Uterus (tissue), 2 donors: ENCODE data around the gene ITGA11.

Experiments used
- POLR2A ChIP-seq, 2 donors: fragments of 450-650 bp; IDR thresholded peaks; one replicate each; pipeline ENCODE4 v1.6.1; 2016; ENCODE audit warnings: antibody characterized with exemption in 2 of 2, mild to moderate bottlenecking in 1 of 2, moderate library complexity in 1 of 2
- TF ChIP-seq, protein P1 (sequence below), 4 experiments: fragments of 200-600 bp in 2 of 4; fragments of 450-650 bp in 2 of 4; sonication (generic) in 2 of 4; IDR thresholded peaks; one replicate each; pipeline ENCODE4 v1.5.1; 2016 to 2019; ENCODE audit warnings: antibody characterized with exemption in 4 of 4, mild to moderate bottlenecking in 2 of 4, moderate library complexity in 1 of 4

DNA sequence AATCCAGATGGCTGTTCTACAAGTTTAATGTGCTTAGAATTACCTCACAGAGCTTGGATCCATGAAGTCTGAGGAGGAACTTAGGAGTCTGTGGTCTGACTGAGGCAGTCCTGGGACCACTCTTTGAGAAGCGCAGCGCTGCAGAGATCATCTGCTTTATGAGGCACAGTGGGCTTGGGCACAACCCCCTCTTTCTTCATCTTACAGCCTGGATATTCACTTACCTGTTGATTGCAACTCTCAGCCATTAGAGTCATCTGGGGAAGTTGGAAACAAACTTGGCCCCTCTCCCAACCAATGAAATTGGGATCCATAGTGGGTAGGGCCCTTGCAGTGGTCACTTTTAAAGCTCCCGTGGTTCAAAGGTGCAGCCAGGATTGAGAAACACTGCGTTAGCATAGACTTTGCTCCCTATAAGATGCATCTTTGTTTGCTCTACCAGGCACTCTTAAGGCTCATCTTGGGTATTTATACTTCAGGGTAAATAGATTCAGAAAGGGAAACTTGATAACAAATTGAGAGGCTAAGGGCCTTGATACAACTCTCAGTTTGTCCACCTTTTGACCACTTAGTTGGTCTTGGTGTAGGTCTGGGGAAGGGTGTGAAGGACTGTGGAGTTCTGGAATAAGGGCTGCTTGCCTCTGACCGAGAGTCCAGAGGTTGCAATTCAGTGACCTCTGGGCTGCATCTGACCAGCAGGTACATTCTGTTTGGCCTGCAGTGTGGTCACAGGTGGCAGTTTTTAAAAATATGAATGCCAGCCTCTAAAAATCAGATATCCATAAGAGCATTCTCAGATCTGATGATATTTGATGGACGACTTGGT, 131.6 kb downstream of the ITGA11 start:
- TF ChIP-seq, protein P1, sequence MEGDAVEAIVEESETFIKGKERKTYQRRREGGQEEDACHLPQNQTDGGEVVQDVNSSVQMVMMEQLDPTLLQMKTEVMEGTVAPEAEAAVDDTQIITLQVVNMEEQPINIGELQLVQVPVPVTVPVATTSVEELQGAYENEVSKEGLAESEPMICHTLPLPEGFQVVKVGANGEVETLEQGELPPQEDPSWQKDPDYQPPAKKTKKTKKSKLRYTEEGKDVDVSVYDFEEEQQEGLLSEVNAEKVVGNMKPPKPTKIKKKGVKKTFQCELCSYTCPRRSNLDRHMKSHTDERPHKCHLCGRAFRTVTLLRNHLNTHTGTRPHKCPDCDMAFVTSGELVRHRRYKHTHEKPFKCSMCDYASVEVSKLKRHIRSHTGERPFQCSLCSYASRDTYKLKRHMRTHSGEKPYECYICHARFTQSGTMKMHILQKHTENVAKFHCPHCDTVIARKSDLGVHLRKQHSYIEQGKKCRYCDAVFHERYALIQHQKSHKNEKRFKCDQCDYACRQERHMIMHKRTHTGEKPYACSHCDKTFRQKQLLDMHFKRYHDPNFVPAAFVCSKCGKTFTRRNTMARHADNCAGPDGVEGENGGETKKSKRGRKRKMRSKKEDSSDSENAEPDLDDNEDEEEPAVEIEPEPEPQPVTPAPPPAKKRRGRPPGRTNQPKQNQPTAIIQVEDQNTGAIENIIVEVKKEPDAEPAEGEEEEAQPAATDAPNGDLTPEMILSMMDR (IDR thresholded peaks at IDR 0.05): no peak
- TF ChIP-seq POLR2A (IDR thresholded peaks at IDR 0.05): no peak
